Non-pigmented ciliary epithelial cell (primary cell): ENCODE measurements around the gene SEMA6D.

Source experiments
- DNase-seq: peaks from one replicate; pipeline ENCODE4 v3.0.0-alpha.2; 2010; ENCODE audit warnings: low read depth

SEMA6D gene

GRCh38 chr15:47743886-47744285 is 26.6 kb downstream of the SEMA6D start:
- no peak for DNase-seq

GRCh38 chr15:47744496-47744895 is 27.2 kb downstream of the SEMA6D start:
- DNase-seq, result no peak

GRCh38 chr15:47744973-47745372 is 27.7 kb downstream of the SEMA6D start:
- no peak for DNase-seq

GRCh38 chr15:47746516-47746915 is 29.2 kb downstream of the SEMA6D start:
- no peak for DNase-seq

- DNase-seq, result peak; percentile 65
Observed at GRCh38 chr15:47750030-47750739, 32.9 kb downstream of the SEMA6D start.

- no peak for DNase-seq
Observed at GRCh38 chr15:47750740-47751262, 33.5 kb downstream of the SEMA6D start.

GRCh38 chr15:47753591-47753990 is 36.3 kb downstream of the SEMA6D start:
- DNase-seq, result no peak

GRCh38 chr15:47754312-47754711 is 37.0 kb downstream of the SEMA6D start:
- DNase-seq, result no peak

GRCh38 chr15:47755941-47756340 is 38.6 kb downstream of the SEMA6D start:
- DNase-seq, result no peak

GRCh38 chr15:47756872-47757271 is 39.6 kb downstream of the SEMA6D start:
- peak; percentile 80 for DNase-seq

- no peak for DNase-seq
Observed at GRCh38 chr15:47757331-47757730, 40.0 kb downstream of the SEMA6D start.

GRCh38 chr15:47762621-47763020 is 45.3 kb downstream of the SEMA6D start:
- no peak for DNase-seq

- no peak for DNase-seq
Observed at GRCh38 chr15:47764666-47765065, 47.4 kb downstream of the SEMA6D start.

- no peak for DNase-seq
Observed at GRCh38 chr15:47766406-47766805, 49.1 kb downstream of the SEMA6D start.

GRCh38 chr15:47767035-47767434 is 49.7 kb downstream of the SEMA6D start:
- no peak for DNase-seq

GRCh38 chr15:47768735-47769134 is 51.4 kb downstream of the SEMA6D start:
- no peak for DNase-seq

GRCh38 chr15:47769166-47769565 is 51.9 kb downstream of the SEMA6D start:
- DNase-seq, result no peak

- no peak for DNase-seq
Observed at GRCh38 chr15:47773143-47773542, 55.8 kb downstream of the SEMA6D start.

GRCh38 chr15:47778263-47778770 is 61.0 kb downstream of the SEMA6D start:
- DNase-seq, result no peak

GRCh38 chr15:47780971-47781370 is 63.7 kb downstream of the SEMA6D start:
- DNase-seq, result no peak

GRCh38 chr15:47781527-47781926 is 64.2 kb downstream of the SEMA6D start:
- DNase-seq, result no peak

- no peak for DNase-seq
Observed at GRCh38 chr15:47784820-47785219, 67.5 kb downstream of the SEMA6D start.

GRCh38 chr15:47786371-47786770 is 69.1 kb downstream of the SEMA6D start:
- no peak for DNase-seq

- no peak for DNase-seq
Observed at GRCh38 chr15:47787875-47788274, 70.6 kb downstream of the SEMA6D start.
